WTC11 (cell line): Measurements from ENCODE around the gene KDM4B.

Source experiments
- ATF2 ChIP-seq: sonication (generic); formaldehyde crosslinking; IDR thresholded peaks from 2 replicates; pipeline ENCODE4 v1.8.1; 2022; ENCODE audit warnings: low read depth, missing genetic modification reagents, borderline replicate concordance
- CTCF ChIP-seq: fragments of 200-600 bp; IDR thresholded peaks from 2 replicates; pipeline ENCODE4 v1.8.0; 2022; ENCODE audit warnings: antibody characterized with exemption
- ESRRA ChIP-seq: sonication (generic); formaldehyde crosslinking; IDR thresholded peaks from 2 replicates; pipeline ENCODE4 v1.8.1; 2022; ENCODE audit warnings: mild to moderate bottlenecking, missing genetic modification reagents, borderline replicate concordance
- FOXK1 ChIP-seq: sonication (generic); formaldehyde crosslinking; IDR thresholded peaks from 2 replicates; pipeline ENCODE4 v1.8.0; 2022; ENCODE audit warnings: mild to moderate bottlenecking, moderate library complexity, missing genetic modification reagents
- FOXP1 ChIP-seq: sonication (generic); formaldehyde crosslinking; IDR thresholded peaks from 2 replicates; pipeline ENCODE4 v1.8.0; 2022; ENCODE audit warnings: missing genetic modification reagents, mild to moderate bottlenecking, moderate library complexity, borderline replicate concordance
- GABPB1 ChIP-seq: sonication (generic); formaldehyde crosslinking; IDR thresholded peaks from 2 replicates; pipeline ENCODE4 v1.8.1; 2023; ENCODE audit warnings: mild to moderate bottlenecking, missing genetic modification reagents
- NR3C1 ChIP-seq: sonication (generic); formaldehyde crosslinking; conservative IDR thresholded peaks from 2 replicates; pipeline ENCODE4 v1.8.1; 2023; ENCODE audit warnings: low read depth, mild to moderate bottlenecking, missing genetic modification reagents
- TEAD1 ChIP-seq: sonication (generic); formaldehyde crosslinking; IDR thresholded peaks from 2 replicates; pipeline ENCODE4 v1.8.0; 2022; ENCODE audit warnings: mild to moderate bottlenecking, missing genetic modification reagents
- USF1 ChIP-seq: sonication (generic); formaldehyde crosslinking; IDR thresholded peaks from 2 replicates; pipeline ENCODE4 v1.8.0; 2022; ENCODE audit warnings: mild to moderate bottlenecking, missing genetic modification reagents
- ZBTB21 ChIP-seq: sonication (generic); formaldehyde crosslinking; IDR thresholded peaks from 2 replicates; pipeline ENCODE4 v1.8.1; 2023; ENCODE audit warnings: mild to moderate bottlenecking, missing genetic modification reagents, borderline replicate concordance
- ZNF416 ChIP-seq: fragments of 250-450 bp; sonication (Bioruptor Pico); IDR thresholded peaks from 2 replicates; pipeline ENCODE4 v1.9.0; 2021; ENCODE audit warnings: mild to moderate bottlenecking, inconsistent platforms
- TF ChIP-seq, protein P1 (sequence below): sonication (generic); formaldehyde crosslinking; IDR thresholded peaks from 2 replicates; pipeline ENCODE4 v1.8.1; 2023; ENCODE audit warnings: mild to moderate bottlenecking, missing genetic modification reagents, borderline replicate concordance
- TF ChIP-seq, protein P2 (sequence below): sonication (generic); formaldehyde crosslinking; IDR thresholded peaks from 2 replicates; pipeline ENCODE4 v1.8.1; 2023; ENCODE audit warnings: mild to moderate bottlenecking, missing genetic modification reagents, moderate library complexity
- TF ChIP-seq, protein P3 (sequence below): sonication (generic); formaldehyde crosslinking; IDR thresholded peaks from 2 replicates; pipeline ENCODE4 v1.8.1; 2023; ENCODE audit warnings: mild to moderate bottlenecking, missing genetic modification reagents

DNA sequence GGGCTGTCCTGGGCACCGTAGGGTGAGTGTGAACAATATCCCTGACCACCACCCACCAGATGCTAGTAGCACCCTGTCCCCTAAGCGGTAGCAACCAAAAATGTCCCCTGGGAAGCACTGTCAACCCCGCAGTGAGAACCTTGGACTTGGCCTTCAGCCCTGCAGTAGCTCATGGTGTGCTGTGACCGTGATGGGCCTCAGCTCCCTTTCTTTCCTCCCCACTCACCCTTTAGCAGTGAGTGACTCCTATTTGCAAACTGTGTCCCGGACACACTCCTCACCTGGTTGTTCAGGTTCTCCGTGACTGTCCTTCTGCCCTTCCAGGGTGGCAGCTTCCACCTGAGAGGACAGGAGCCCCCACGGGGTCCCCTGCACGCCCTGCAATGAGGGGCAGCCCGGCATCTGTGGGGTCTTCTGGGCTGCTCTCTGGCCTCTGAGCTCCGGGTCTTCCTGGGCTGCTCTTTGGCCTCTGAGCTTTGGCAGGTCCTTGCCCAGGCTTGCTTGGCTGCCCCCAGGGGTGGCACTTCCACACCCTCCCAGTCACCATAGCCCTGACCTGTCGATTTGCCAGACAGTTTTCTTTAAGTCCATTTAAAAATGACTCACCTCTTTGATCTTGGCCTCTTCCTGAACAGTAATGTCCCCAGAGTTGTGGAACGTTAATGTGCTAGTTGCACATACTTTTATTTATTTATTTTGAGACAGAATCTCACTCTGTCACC lies 3.8 kb downstream of the KDM4B start:
- TF ChIP-seq NR3C1 (CRISPR knock-in tag) (no peak), CTCF (no peak), FOXK1 (CRISPR knock-in tag) (no peak), ATF2 (CRISPR knock-in tag) (no peak), USF1 (CRISPR knock-in tag) (no peak), ESRRA (no peak), TEAD1 (CRISPR knock-in tag) (no peak), GABPB1 (no peak), ZBTB21 (CRISPR knock-in tag) (no peak), FOXP1 (CRISPR knock-in tag) (no peak), ZNF416 (CRISPR knock-in tag) (no peak)
- TF ChIP-seq, protein P1, sequence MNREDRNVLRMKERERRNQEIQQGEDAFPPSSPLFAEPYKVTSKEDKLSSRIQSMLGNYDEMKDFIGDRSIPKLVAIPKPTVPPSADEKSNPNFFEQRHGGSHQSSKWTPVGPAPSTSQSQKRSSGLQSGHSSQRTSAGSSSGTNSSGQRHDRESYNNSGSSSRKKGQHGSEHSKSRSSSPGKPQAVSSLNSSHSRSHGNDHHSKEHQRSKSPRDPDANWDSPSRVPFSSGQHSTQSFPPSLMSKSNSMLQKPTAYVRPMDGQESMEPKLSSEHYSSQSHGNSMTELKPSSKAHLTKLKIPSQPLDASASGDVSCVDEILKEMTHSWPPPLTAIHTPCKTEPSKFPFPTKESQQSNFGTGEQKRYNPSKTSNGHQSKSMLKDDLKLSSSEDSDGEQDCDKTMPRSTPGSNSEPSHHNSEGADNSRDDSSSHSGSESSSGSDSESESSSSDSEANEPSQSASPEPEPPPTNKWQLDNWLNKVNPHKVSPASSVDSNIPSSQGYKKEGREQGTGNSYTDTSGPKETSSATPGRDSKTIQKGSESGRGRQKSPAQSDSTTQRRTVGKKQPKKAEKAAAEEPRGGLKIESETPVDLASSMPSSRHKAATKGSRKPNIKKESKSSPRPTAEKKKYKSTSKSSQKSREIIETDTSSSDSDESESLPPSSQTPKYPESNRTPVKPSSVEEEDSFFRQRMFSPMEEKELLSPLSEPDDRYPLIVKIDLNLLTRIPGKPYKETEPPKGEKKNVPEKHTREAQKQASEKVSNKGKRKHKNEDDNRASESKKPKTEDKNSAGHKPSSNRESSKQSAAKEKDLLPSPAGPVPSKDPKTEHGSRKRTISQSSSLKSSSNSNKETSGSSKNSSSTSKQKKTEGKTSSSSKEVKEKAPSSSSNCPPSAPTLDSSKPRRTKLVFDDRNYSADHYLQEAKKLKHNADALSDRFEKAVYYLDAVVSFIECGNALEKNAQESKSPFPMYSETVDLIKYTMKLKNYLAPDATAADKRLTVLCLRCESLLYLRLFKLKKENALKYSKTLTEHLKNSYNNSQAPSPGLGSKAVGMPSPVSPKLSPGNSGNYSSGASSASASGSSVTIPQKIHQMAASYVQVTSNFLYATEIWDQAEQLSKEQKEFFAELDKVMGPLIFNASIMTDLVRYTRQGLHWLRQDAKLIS (CRISPR knock-in tag), result no peak
- TF ChIP-seq, protein P2, sequence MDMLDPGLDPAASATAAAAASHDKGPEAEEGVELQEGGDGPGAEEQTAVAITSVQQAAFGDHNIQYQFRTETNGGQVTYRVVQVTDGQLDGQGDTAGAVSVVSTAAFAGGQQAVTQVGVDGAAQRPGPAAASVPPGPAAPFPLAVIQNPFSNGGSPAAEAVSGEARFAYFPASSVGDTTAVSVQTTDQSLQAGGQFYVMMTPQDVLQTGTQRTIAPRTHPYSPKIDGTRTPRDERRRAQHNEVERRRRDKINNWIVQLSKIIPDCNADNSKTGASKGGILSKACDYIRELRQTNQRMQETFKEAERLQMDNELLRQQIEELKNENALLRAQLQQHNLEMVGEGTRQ (CRISPR knock-in tag), result no peak
- TF ChIP-seq, protein P3, sequence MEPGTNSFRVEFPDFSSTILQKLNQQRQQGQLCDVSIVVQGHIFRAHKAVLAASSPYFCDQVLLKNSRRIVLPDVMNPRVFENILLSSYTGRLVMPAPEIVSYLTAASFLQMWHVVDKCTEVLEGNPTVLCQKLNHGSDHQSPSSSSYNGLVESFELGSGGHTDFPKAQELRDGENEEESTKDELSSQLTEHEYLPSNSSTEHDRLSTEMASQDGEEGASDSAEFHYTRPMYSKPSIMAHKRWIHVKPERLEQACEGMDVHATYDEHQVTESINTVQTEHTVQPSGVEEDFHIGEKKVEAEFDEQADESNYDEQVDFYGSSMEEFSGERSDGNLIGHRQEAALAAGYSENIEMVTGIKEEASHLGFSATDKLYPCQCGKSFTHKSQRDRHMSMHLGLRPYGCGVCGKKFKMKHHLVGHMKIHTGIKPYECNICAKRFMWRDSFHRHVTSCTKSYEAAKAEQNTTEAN (CRISPR knock-in tag), result no peak
